Measurements from ENCODE around the gene MAFG. TPM values are rescaled to one million over a fixed set of nuclear protein-coding genes. Genes with fewer than 3 reads are reported as not detected.

The MAFG gene
- polyA plus RNA-seq, 1 donor from 2014 or later, result 11.8 TPM

DNA sequence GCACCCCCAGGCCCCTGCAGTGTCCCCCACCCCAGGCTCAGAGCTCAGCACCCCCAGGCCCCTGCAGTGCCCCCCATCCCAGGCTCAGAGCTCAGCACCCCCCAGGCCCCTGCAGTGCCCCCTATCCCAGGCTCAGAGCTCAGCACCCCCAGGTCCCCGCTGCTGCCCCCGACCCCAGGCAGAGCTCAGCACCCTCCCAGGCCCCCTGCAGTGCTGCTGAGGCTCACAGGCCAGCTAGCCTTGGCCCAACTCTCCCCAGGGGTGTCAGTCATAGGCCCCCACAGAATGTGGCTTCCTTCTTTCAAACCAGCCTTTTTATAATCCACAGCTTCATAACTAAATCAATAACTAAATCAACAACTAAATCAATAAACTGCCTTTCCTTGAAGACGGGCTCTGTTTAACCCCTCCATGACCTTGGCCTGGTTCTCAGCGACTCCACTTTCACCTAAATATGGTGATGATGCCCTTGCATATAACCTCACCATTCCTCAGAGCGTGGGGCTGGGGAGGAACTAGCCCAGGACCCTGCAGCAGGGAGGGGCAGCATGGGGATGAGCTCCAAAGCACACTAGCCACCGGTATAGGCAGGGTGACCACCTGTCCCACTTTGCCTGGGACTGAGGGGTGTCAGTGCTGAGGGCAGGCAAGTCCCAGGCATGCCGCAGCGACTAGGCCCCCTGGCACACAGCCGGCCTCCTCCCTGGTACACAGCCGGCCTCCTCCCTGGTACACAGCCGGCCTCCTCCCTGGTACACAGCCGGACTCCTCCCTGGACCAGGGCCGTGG lies 28.4 kb upstream of the MAFG start:
- Histone ChIP-seq H3K27me3 (ENCODE audit: insufficient read depth, low read depth, low read length) (peaks cover 36% of the 10 kb centered on the region), H3K9me2 (ENCODE audit: insufficient read depth, low read length) (no peaks in the 10 kb centered on the region), H4K20me1 (ENCODE audit: insufficient read depth) (no peaks in the 10 kb centered on the region), H2AFZ (ENCODE audit: low read depth, low read length) (no peak overlapping the region), H3K4me2 (ENCODE audit: low read length) (no peak overlapping the region), H3F3A (ENCODE audit: insufficient read depth, low read length, poor library complexity, severe bottlenecking) (no peaks in the 10 kb centered on the region), H3K9ac (ENCODE audit: low read length) (no peak overlapping the region), H3K9me3 (ENCODE audit: low read length) (no peaks in the 10 kb centered on the region), H3K4me3 (ENCODE audit: low read length) (no peak overlapping the region), H3K36me3 (ENCODE audit: insufficient read depth, low read length) (no peaks in the 10 kb centered on the region), H3K27ac (ENCODE audit: low read length) (no peak overlapping the region), H3K79me2 (replicated peaks; ENCODE audit: insufficient read depth, low read length) (no peaks in the 10 kb centered on the region)
- TF ChIP-seq TAF1 (IDR thresholded peaks at IDR 0.05; ENCODE audit: low read depth) (no peak), EP300 (conservative IDR thresholded peaks at IDR 0.05; ENCODE audit: poor library complexity, severe bottlenecking) (no peak), MXI1 (conservative IDR thresholded peaks at IDR 0.05; ENCODE audit: poor library complexity, severe bottlenecking) (no peak), EZH2 (IDR thresholded peaks at IDR 0.05; ENCODE audit: borderline replicate concordance, insufficient read depth, low read length, poor library complexity, severe bottlenecking) (no peak), SMC3 (conservative IDR thresholded peaks at IDR 0.05; ENCODE audit: poor library complexity) (no peak), POLR2AphosphoS5 (IDR thresholded peaks at IDR 0.05) (no peak), RAD21 (conservative IDR thresholded peaks at IDR 0.05) (no peak)
- TF ChIP-seq, protein P1, sequence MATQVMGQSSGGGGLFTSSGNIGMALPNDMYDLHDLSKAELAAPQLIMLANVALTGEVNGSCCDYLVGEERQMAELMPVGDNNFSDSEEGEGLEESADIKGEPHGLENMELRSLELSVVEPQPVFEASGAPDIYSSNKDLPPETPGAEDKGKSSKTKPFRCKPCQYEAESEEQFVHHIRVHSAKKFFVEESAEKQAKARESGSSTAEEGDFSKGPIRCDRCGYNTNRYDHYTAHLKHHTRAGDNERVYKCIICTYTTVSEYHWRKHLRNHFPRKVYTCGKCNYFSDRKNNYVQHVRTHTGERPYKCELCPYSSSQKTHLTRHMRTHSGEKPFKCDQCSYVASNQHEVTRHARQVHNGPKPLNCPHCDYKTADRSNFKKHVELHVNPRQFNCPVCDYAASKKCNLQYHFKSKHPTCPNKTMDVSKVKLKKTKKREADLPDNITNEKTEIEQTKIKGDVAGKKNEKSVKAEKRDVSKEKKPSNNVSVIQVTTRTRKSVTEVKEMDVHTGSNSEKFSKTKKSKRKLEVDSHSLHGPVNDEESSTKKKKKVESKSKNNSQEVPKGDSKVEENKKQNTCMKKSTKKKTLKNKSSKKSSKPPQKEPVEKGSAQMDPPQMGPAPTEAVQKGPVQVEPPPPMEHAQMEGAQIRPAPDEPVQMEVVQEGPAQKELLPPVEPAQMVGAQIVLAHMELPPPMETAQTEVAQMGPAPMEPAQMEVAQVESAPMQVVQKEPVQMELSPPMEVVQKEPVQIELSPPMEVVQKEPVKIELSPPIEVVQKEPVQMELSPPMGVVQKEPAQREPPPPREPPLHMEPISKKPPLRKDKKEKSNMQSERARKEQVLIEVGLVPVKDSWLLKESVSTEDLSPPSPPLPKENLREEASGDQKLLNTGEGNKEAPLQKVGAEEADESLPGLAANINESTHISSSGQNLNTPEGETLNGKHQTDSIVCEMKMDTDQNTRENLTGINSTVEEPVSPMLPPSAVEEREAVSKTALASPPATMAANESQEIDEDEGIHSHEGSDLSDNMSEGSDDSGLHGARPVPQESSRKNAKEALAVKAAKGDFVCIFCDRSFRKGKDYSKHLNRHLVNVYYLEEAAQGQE (IDR thresholded peaks at IDR 0.05; ENCODE audit: borderline replicate concordance), result no peak
- TF ChIP-seq, protein P2, sequence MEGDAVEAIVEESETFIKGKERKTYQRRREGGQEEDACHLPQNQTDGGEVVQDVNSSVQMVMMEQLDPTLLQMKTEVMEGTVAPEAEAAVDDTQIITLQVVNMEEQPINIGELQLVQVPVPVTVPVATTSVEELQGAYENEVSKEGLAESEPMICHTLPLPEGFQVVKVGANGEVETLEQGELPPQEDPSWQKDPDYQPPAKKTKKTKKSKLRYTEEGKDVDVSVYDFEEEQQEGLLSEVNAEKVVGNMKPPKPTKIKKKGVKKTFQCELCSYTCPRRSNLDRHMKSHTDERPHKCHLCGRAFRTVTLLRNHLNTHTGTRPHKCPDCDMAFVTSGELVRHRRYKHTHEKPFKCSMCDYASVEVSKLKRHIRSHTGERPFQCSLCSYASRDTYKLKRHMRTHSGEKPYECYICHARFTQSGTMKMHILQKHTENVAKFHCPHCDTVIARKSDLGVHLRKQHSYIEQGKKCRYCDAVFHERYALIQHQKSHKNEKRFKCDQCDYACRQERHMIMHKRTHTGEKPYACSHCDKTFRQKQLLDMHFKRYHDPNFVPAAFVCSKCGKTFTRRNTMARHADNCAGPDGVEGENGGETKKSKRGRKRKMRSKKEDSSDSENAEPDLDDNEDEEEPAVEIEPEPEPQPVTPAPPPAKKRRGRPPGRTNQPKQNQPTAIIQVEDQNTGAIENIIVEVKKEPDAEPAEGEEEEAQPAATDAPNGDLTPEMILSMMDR (IDR thresholded peaks at IDR 0.05; ENCODE audit: poor library complexity, severe bottlenecking), result no peak

DNA sequence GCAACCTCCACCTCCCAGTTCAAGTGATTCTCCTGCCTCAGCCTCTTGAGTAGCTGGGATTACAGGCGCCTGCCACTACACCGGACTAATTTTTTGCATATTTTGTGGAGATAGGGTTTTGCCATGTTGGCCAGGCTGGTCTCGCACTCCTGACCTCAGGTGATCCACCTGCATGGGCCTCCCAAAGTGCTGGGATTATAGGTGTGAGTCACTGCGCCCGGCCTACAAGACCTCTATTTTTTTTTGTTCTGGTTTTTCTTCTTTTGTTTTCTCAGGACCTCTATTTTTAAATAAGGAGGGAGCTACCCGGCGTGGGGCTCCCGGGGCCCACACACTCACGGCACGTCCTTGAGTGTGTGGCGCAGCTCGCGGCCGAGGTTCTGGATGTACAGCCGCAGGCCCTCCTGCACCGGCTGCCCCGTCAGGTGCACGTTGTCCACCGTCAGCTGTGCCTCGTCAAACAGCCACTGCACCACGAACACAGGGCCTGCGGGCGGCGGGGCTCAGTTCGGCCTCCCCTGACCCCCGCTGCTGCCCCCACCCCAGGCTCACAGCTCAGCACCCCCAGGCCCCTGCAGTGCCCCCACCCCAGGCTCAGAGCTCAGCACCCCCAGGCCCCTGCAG lies 27.6 kb upstream of the MAFG start:
- H3K9ac ChIP-seq (ENCODE audit: low read length), result no peak overlapping the region
- no peaks in the 10 kb centered on the region for H3K79me2 ChIP-seq (replicated peaks; ENCODE audit: insufficient read depth, low read length)
- H3K36me3 ChIP-seq (ENCODE audit: insufficient read depth, low read length), result no peaks in the 10 kb centered on the region
- no peak overlapping the region for H2AFZ ChIP-seq (ENCODE audit: low read depth, low read length)
- TF ChIP-seq EP300 (conservative IDR thresholded peaks at IDR 0.05; ENCODE audit: poor library complexity, severe bottlenecking), result no peak
- TF ChIP-seq EZH2 (IDR thresholded peaks at IDR 0.05; ENCODE audit: borderline replicate concordance, insufficient read depth, low read length, poor library complexity, severe bottlenecking), result no peak
- TF ChIP-seq, protein P2 (IDR thresholded peaks at IDR 0.05; ENCODE audit: poor library complexity, severe bottlenecking), result no peak
- no peak for TF ChIP-seq SMC3 (conservative IDR thresholded peaks at IDR 0.05; ENCODE audit: poor library complexity)
- TF ChIP-seq, protein P1 (IDR thresholded peaks at IDR 0.05; ENCODE audit: borderline replicate concordance), result no peak
- no peak for TF ChIP-seq MXI1 (conservative IDR thresholded peaks at IDR 0.05; ENCODE audit: poor library complexity, severe bottlenecking)
- no peak for TF ChIP-seq TAF1 (IDR thresholded peaks at IDR 0.05; ENCODE audit: low read depth)
- no peak for TF ChIP-seq POLR2AphosphoS5 (IDR thresholded peaks at IDR 0.05)
- no peak for TF ChIP-seq RAD21 (conservative IDR thresholded peaks at IDR 0.05)
- H3F3A ChIP-seq (ENCODE audit: insufficient read depth, low read length, poor library complexity, severe bottlenecking), result no peaks in the 10 kb centered on the region
- no peak overlapping the region for H3K27ac ChIP-seq (ENCODE audit: low read length)
- H3K27me3 ChIP-seq (ENCODE audit: insufficient read depth, low read depth, low read length), result peaks cover 30% of the 10 kb centered on the region
- H3K9me2 ChIP-seq (ENCODE audit: insufficient read depth, low read length), result no peaks in the 10 kb centered on the region
- H3K9me3 ChIP-seq (ENCODE audit: low read length), result no peaks in the 10 kb centered on the region
- no peak overlapping the region for H3K4me3 ChIP-seq (ENCODE audit: low read length)
- no peaks in the 10 kb centered on the region for H4K20me1 ChIP-seq (ENCODE audit: insufficient read depth)
- no peak overlapping the region for H3K4me2 ChIP-seq (ENCODE audit: low read length)
